Ishikawa (cell line): ENCODE data around the gene DGKQ.

Source experiments
- CEBPB ChIP-seq: IDR thresholded peaks from 2 replicates; pipeline ENCODE4 v1.6.1; 2012
- CREB1 ChIP-seq: IDR thresholded peaks from 2 replicates; pipeline ENCODE4 v1.6.1; 2012; ENCODE audit warnings: low read depth
- EGR1 ChIP-seq: IDR thresholded peaks from 2 replicates; pipeline ENCODE4 v1.6.1; 2012
- EP300 ChIP-seq: IDR thresholded peaks from 2 replicates; pipeline ENCODE4 v1.6.1; 2012; ENCODE audit warnings: borderline replicate concordance
- FOXM1 ChIP-seq: IDR thresholded peaks from 2 replicates; pipeline ENCODE4 v1.6.1; 2012; ENCODE audit warnings: low read depth, borderline replicate concordance
- NFIC ChIP-seq: IDR thresholded peaks from 2 replicates; pipeline ENCODE4 v1.6.1; 2012
- RAD21 ChIP-seq: IDR thresholded peaks from 2 replicates; pipeline ENCODE4 v1.6.1; 2012; ENCODE audit warnings: low read depth
- REST ChIP-seq: IDR thresholded peaks from 2 replicates; pipeline ENCODE4 v1.6.1; 2012; ENCODE audit warnings: low read depth, mild to moderate bottlenecking
- TAF1 ChIP-seq: IDR thresholded peaks from 2 replicates; pipeline ENCODE4 v1.6.1; 2012; ENCODE audit warnings: low read depth, mild to moderate bottlenecking
- TCF12 ChIP-seq: IDR thresholded peaks from 2 replicates; pipeline ENCODE4 v1.6.1; 2012; ENCODE audit warnings: low read depth
- TEAD4 ChIP-seq: IDR thresholded peaks from 2 replicates; pipeline ENCODE4 v1.6.1; 2012
- USF1 ChIP-seq: IDR thresholded peaks from 2 replicates; pipeline ENCODE4 v1.6.1; 2012
- YY1 ChIP-seq: IDR thresholded peaks from 2 replicates; pipeline ENCODE4 v1.6.1; 2012; ENCODE audit warnings: low read depth
- ZBTB7A ChIP-seq: IDR thresholded peaks from 2 replicates; pipeline ENCODE4 v1.6.1; 2012; ENCODE audit warnings: low read depth
- TF ChIP-seq, protein P1 (sequence below): IDR thresholded peaks from 2 replicates; pipeline ENCODE4 v1.6.1; 2012

Gene DGKQ

GRCh38 chr4:1002631-1003251 lies 29.4 kb upstream of the DGKQ start:
- TF ChIP-seq EGR1 (no peak), NFIC (no peak), TAF1 (no peak), REST (no peak), USF1 (no peak), RAD21 (no peak), YY1 (no peak), TEAD4 (no peak), TCF12 (no peak), FOXM1 (no peak)
- TF ChIP-seq, protein P1, sequence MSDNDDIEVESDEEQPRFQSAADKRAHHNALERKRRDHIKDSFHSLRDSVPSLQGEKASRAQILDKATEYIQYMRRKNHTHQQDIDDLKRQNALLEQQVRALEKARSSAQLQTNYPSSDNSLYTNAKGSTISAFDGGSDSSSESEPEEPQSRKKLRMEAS, result no peak

- peak; percentile 93 for TF ChIP-seq CEBPB
- TF ChIP-seq EGR1, result no peak
- no peak for TF ChIP-seq TCF12
- 0 out of 2 replicates have a peak, but pooled peaks have one; percentile 24 for TF ChIP-seq USF1
- TF ChIP-seq TAF1, result no peak
- 0 out of 2 replicates have a peak, but pooled peaks have one; percentile 9 for TF ChIP-seq ZBTB7A
- TF ChIP-seq, protein P1, result peak; percentile 87
Measured at GRCh38 chr4:1002131-1002630, 28.8 kb upstream of the DGKQ start.

GRCh38 chr4:1001561-1002130 lies 28.3 kb upstream of the DGKQ start:
- TF ChIP-seq FOXM1, result no peak
- TF ChIP-seq ZBTB7A, result 0 out of 2 replicates have a peak, but pooled peaks have one; percentile 32

- no peak for TF ChIP-seq REST
- TF ChIP-seq TCF12, result no peak
- no peak for TF ChIP-seq CEBPB
- no peak for TF ChIP-seq TAF1
- TF ChIP-seq NFIC, result no peak
- TF ChIP-seq YY1, result no peak
- TF ChIP-seq ZBTB7A, result no peak
- no peak for TF ChIP-seq RAD21
- TF ChIP-seq CREB1, result no peak
- TF ChIP-seq TEAD4, result no peak
- TF ChIP-seq, protein P1, result no peak
- no peak for TF ChIP-seq EGR1
- TF ChIP-seq EP300, result no peak
- no peak for TF ChIP-seq USF1
- no peak for TF ChIP-seq FOXM1
Measured at GRCh38 chr4:1000686-1001260, 27.4 kb upstream of the DGKQ start.

DNA sequence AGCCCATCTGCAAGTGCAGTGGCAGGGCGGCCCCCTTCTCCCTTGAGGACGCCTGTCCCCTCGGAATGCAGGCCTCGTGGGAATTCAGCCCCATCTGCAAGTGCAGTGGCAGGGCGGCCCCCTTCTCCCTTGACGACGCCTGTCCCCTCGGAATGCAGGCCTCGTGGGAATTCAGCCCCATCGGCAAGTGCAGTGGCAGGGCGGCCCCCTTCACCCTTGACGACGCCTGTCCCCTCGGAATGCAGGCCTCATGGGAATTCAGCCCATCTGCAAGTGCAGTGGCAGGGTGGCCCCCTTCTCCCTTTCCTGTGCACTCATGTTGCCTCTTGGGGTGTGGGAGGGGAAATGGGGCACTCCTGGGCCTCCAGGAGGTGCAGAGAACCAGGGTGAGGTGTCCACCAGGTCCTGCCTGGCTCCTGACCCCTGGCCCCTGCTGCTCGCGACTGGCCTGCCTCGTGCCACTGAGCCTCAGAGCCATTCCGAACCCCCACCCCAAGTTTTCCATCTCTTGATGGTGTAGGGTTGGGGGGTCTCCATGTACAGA lies 26.6 kb upstream of the DGKQ start:
- TF ChIP-seq RAD21 (no peak), CREB1 (no peak), FOXM1 (no peak), CEBPB (no peak), EP300 (no peak), REST (no peak), USF1 (no peak), ZBTB7A (no peak), EGR1 (no peak), YY1 (no peak), TEAD4 (no peak), NFIC (no peak), TAF1 (no peak)
- TF ChIP-seq, protein P1, result no peak
